GM10266 (cell line): ENCODE results near the gene CPSF4.

Experiments used
- DNase-seq: peaks from one replicate; pipeline ENCODE4 v3.0.0; 2012; ENCODE audit errors: extremely low spot score
- CTCF ChIP-seq: IDR thresholded peaks from 2 replicates; pipeline ENCODE4 v1.5.1; 2012; ENCODE audit warnings: mild to moderate bottlenecking, low read depth; ENCODE audit not compliant: control insufficient read depth, insufficient read depth; ENCODE audit errors: missing control alignments

The CPSF4 gene

GRCh38 chr7:99459087-99459486 is 20.3 kb downstream of the CPSF4 start:
- no peak for DNase-seq
- TF ChIP-seq CTCF, result peak; percentile 23

GRCh38 chr7:99460651-99461050 is 21.9 kb downstream of the CPSF4 start:
- DNase-seq, result no peak
- no peak for TF ChIP-seq CTCF

- DNase-seq, result no peak
- no peak for TF ChIP-seq CTCF
Observed at GRCh38 chr7:99461221-99461620, 22.5 kb downstream of the CPSF4 start.

- no peak for TF ChIP-seq CTCF
Observed at GRCh38 chr7:99465421-99465768, 26.7 kb downstream of the CPSF4 start.

GRCh38 chr7:99468336-99468918 is 29.7 kb downstream of the CPSF4 start:
- no peak for DNase-seq
- no peak for TF ChIP-seq CTCF

More at GRCh38 chr7:99465421-99465768, 26.7 kb downstream of the CPSF4 start:
- no peak for DNase-seq

- no peak for DNase-seq
- no peak for TF ChIP-seq CTCF
Observed at GRCh38 chr7:99469381-99470065, 30.8 kb downstream of the CPSF4 start.

GRCh38 chr7:99472561-99473314 is 34.0 kb downstream of the CPSF4 start, which contains the start of gene ZNF789:
Gene ZNF789, plus strand, starts transcription at chr7:99472890. Its CDS starts 3,567 bp downstream, at chr7:99476457.
- TF ChIP-seq CTCF, result no peak
- DNase-seq, result peak; percentile 98
